Esophagus squamous epithelium (tissue), 5 donors: ENCODE results near the gene MCC. TPM values are rescaled to one million over a fixed set of nuclear protein-coding genes. Genes with fewer than 3 reads are reported as not detected.

Source experiments
- DNase-seq: peaks from one replicate; lab custom pipeline; 2025; lab: John Stamatoyannopoulos, UW
- H3K27ac ChIP-seq, 4 donors: fragments of 200-600 bp; sonication (generic); one replicate each; pipeline ENCODE4 v1.5.1; 2016 to 2019; ENCODE audit warnings: mild to moderate bottlenecking in 1 of 4
- H3K27me3 ChIP-seq, 4 donors: fragments of 200-600 bp; sonication (generic); 1 replicate in 3 of 4; 2 replicates in 1 of 4; pipeline versions ENCODE4 v1.5.1 to v1.6.0; 2017 to 2021; ENCODE audit warnings: antibody characterized with exemption in 1 of 4
- H3K36me3 ChIP-seq, 3 donors: fragments of 200-600 bp; sonication (generic); one replicate each; pipeline ENCODE4 v1.5.1; 2016 to 2019
- H3K4me1 ChIP-seq, 3 donors: fragments of 200-600 bp; sonication (generic); one replicate each; pipeline ENCODE4 v1.5.1; 2017 to 2019
- H3K4me3 ChIP-seq, 4 donors: fragments of 200-600 bp; sonication (generic); 1 replicate in 3 of 4; 2 replicates in 1 of 4; pipeline ENCODE4 v1.5.1; 2016 to 2019; ENCODE audit warnings: mild to moderate bottlenecking in 2 of 4, moderate library complexity in 1 of 4
- H3K9me3 ChIP-seq, 3 donors: fragments of 200-600 bp; sonication (generic); one replicate each; pipeline ENCODE4 v1.5.1; 2016 to 2019
- POLR2A ChIP-seq, 4 donors: fragments of 450-650 bp; IDR thresholded peaks; one replicate each; pipeline ENCODE4 v1.6.1; 2017; ENCODE audit warnings: antibody characterized with exemption in 4 of 4, mild to moderate bottlenecking in 4 of 4, moderate library complexity in 3 of 4
- WGBS, 2 donors: methylation state at CpG; one replicate each; pipeline ENCODE4 v1.1.5; 2018; 5-methylcytosine and 5-hydroxymethylcytosine counted together
- intact Hi-C: fragments of 100-400 bp; cut with DNase I; formaldehyde crosslinking; loops from one replicate; pipeline ENCODE4 v1.15.0; 2022
- total RNA-seq, 4 donors: library from RNA; depleted of rRNA; stranded (reverse); fragments of >200 nt; gene quantifications; one replicate each; pipeline ENCODE4 v1.1.0, GENCODE V29; 2016
- TF ChIP-seq, protein P1 (sequence below), 6 experiments: fragments of 450-650 bp in 4 of 6; fragments of 200-600 bp in 2 of 6; sonication (generic) in 2 of 6; IDR thresholded peaks; one replicate each; pipeline ENCODE4 v1.5.1; 2016 to 2019; ENCODE audit warnings: antibody characterized with exemption in 6 of 6, mild to moderate bottlenecking in 4 of 6, moderate library complexity in 4 of 6
- donor health status: DM: yes; HTN: yes; CAD: no.

MCC gene
- total RNA-seq, 4 donors from 2014 or later, result 41.6 to 45.4 (median 43.4) TPM

GRCh38 chr5:113017881-113018635, 470.2 kb downstream of the MCC start:
- H3K27me3 ChIP-seq, result no peaks in the 10 kb centered on the region
- H3K4me1 ChIP-seq, result peaks cover 0 to 10% (median 0%) of the 10 kb centered on the region in 3 donors
- no peak for DNase-seq
- TF ChIP-seq POLR2A (IDR thresholded peaks at IDR 0.05), result no peak
- TF ChIP-seq, protein P1, sequence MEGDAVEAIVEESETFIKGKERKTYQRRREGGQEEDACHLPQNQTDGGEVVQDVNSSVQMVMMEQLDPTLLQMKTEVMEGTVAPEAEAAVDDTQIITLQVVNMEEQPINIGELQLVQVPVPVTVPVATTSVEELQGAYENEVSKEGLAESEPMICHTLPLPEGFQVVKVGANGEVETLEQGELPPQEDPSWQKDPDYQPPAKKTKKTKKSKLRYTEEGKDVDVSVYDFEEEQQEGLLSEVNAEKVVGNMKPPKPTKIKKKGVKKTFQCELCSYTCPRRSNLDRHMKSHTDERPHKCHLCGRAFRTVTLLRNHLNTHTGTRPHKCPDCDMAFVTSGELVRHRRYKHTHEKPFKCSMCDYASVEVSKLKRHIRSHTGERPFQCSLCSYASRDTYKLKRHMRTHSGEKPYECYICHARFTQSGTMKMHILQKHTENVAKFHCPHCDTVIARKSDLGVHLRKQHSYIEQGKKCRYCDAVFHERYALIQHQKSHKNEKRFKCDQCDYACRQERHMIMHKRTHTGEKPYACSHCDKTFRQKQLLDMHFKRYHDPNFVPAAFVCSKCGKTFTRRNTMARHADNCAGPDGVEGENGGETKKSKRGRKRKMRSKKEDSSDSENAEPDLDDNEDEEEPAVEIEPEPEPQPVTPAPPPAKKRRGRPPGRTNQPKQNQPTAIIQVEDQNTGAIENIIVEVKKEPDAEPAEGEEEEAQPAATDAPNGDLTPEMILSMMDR (IDR thresholded peaks at IDR 0.05), result no peak
- H3K36me3 ChIP-seq, result peaks cover 0 to 79% (median 13%) of the 10 kb centered on the region in 3 donors
- 91 to 100% methylated on average over 2 of the region's 2 CpGs for WGBS, 2 donors
- intact Hi-C loops, result no loop called here
- H3K9me3 ChIP-seq, result no peaks in the 10 kb centered on the region
- no peak overlapping the region for H3K4me3 ChIP-seq
- H3K27ac ChIP-seq, result no peak overlapping the region

- Histone ChIP-seq H3K36me3 (peaks cover 0 to 89% (median 0%) of the 10 kb centered on the region in 3 donors), H3K4me3 (no peak overlapping the region), H3K27ac (no peak overlapping the region), H3K9me3 (no peaks in the 10 kb centered on the region), H3K4me1 (peaks cover 0 to 11% (median 0%) of the 10 kb centered on the region in 3 donors), H3K27me3 (no peaks in the 10 kb centered on the region)
- TF ChIP-seq, protein P1 (IDR thresholded peaks at IDR 0.05), result no peak
- TF ChIP-seq POLR2A (IDR thresholded peaks at IDR 0.05), result no peak
- no peak for DNase-seq
- intact Hi-C loops, result no loop called here
- WGBS, 2 donors, result 36 to 67% methylated on average over 1 of the region's 1 CpG
Observed at GRCh38 chr5:113005454-113005853, 482.8 kb downstream of the MCC start.

GRCh38 chr5:113003763-113004162, 484.5 kb downstream of the MCC start:
- intact Hi-C loops, result no loop called here
- peaks cover 0 to 73% (median 0%) of the 10 kb centered on the region in 3 donors for H3K36me3 ChIP-seq

DNA sequence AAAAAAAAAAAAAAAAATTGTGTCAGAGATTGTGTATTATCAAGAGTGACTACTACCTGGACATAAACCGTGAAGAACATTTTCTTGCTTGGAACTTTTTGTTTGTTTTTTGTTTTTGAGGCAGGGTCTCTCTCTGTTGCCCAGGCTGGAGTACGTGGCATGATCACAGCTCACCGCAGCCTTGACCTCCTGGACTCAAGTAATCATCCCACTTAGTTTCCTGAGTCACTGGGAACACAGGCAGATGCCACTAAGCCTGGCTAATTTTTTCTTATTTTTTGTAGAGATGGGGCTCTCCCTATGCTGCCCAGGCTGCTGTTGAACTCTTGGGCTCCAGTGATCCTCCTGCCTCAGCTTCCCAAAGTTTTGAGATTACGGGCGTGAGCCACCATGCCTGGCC, 485.8 kb downstream of the MCC start:
- H3K4me3 ChIP-seq, result no peak overlapping the region
- H3K36me3 ChIP-seq, result peaks cover 0 to 64% (median 0%) of the 10 kb centered on the region in 3 donors
- peaks cover 0 to 11% (median 0%) of the 10 kb centered on the region in 3 donors for H3K4me1 ChIP-seq
- TF ChIP-seq POLR2A (IDR thresholded peaks at IDR 0.05), result no peak
- TF ChIP-seq, protein P1 (IDR thresholded peaks at IDR 0.05), result no peak
- no peaks in the 10 kb centered on the region for H3K27me3 ChIP-seq
- H3K9me3 ChIP-seq, result no peaks in the 10 kb centered on the region
- WGBS, 2 donors, result 93 to 96% methylated on average over 3 to 5 of the region's 5 CpGs
- no peak for DNase-seq
- intact Hi-C loops, result no loop called here
- H3K27ac ChIP-seq, result no peak overlapping the region

More at GRCh38 chr5:113003763-113004162, 484.5 kb downstream of the MCC start:
- 71 to 82% methylated on average over 3 of the region's 3 CpGs for WGBS, 2 donors
- no peak overlapping the region for H3K27ac ChIP-seq
- TF ChIP-seq, protein P1 (IDR thresholded peaks at IDR 0.05), result no peak
- no peak for TF ChIP-seq POLR2A (IDR thresholded peaks at IDR 0.05)
- H3K4me3 ChIP-seq, result no peak overlapping the region
- no peak for DNase-seq
- no peaks in the 10 kb centered on the region for H3K9me3 ChIP-seq
- H3K4me1 ChIP-seq, result peaks cover 0 to 11% (median 0%) of the 10 kb centered on the region in 3 donors
- H3K27me3 ChIP-seq, result no peaks in the 10 kb centered on the region

DNA sequence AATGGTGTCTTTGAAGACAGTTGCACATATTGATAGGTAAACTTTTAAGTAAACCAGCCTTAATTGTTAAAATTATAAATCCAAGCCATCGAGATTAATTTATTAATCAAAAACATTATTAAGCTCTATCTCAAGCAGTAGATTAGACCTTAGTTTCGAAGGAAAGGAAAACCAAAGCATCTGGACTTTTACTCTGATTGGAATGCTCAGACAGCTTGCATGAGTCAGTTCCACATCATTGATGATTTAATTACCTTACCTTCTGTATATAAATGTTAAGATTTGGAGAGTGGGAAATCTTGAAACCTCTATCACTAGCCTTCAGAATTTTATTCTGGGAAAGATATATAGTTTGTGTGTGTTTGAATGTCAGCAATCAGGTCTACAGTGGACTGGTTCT, 487.8 kb downstream of the MCC start:
- no peak for TF ChIP-seq POLR2A (IDR thresholded peaks at IDR 0.05)
- TF ChIP-seq, protein P1 (IDR thresholded peaks at IDR 0.05), result no peak
- no peaks in the 10 kb centered on the region for H3K27me3 ChIP-seq
- WGBS, 2 donors, result 79 to 97% methylated on average over 2 of the region's 2 CpGs
- no peak for DNase-seq
- no peak overlapping the region for H3K4me3 ChIP-seq
- peaks cover 0 to 19% (median 0%) of the 10 kb centered on the region in 3 donors for H3K4me1 ChIP-seq
- intact Hi-C loops, result no loop called here
- H3K27ac ChIP-seq, result no peak overlapping the region
- peaks cover 0 to 51% (median 0%) of the 10 kb centered on the region in 3 donors for H3K36me3 ChIP-seq
- no peaks in the 10 kb centered on the region for H3K9me3 ChIP-seq
